HCT116 (cell line): ENCODE data around the gene SLC27A1. TPM values are rescaled to one million over a fixed set of nuclear protein-coding genes. Genes with fewer than 3 reads are reported as not detected.

Experiments
- ATAC-seq: fragments of 200-7000 bp; cut with Tn5 transposase; 2 replicates; pipeline ENCODE4 v1.9.1; 2020; ENCODE audit warnings: mild to moderate bottlenecking, moderate library complexity
- Bru-seq: library from RNA; stranded (reverse); fragments of 400-500 nt; gene quantifications from one replicate; lab custom pipeline; 2021; lab: Mats Ljungman, UMichigan
- BruChase-seq, 2 experiments: library from RNA; stranded (reverse); fragments of 400-500 nt; gene quantifications; one replicate each; lab custom pipeline; 2021; lab: Mats Ljungman, UMichigan
- BruUV-seq: library from RNA; stranded (reverse); fragments of 400-500 nt; replicated peaks from 2 replicates; lab custom pipeline; 2021; lab: Mats Ljungman, UMichigan
- CTCF ChIA-PET: fragments of 300-600 bp; sonication (Branson Sonifier 250); formaldehyde crosslinking; loops from one replicate; lab custom pipeline; 2021; ENCODE audit warnings: antibody characterized with exemption; lab: Charles Lee
- POLR2A ChIA-PET: fragments of 300-600, 350-600 bp; sonication (Branson Sonifier 250); formaldehyde crosslinking; loops from one replicate; lab custom pipeline; 2021; ENCODE audit warnings: antibody characterized with exemption; lab: Charles Lee
- RAD21 ChIA-PET, 2 experiments: fragments of 300-600 bp; sonication (Branson Sonifier 250); formaldehyde crosslinking; loops; one replicate each; lab custom pipeline; 2023; ENCODE audit warnings: low total read pairs in 2 of 2; ENCODE audit not compliant: uncharacterized antibody in 2 of 2, unreplicated experiment in 2 of 2, low non-redundant PET in 1 of 2; lab: Charles Lee
- DNase-seq: peaks from one replicate; pipeline ENCODE4 v3.0.0-alpha.2; 2010; ENCODE audit warnings: low read depth, low spot score
- H2AFZ ChIP-seq: fragments of 200-600 bp; shearing (Covaris generic), sonication (generic); 2 replicates; pipeline ENCODE4 v1.6.1; 2017; ENCODE audit warnings: low read depth, mixed run types, mixed read lengths, antibody characterized with exemption, low read length; ENCODE audit not compliant: poor library complexity, severe bottlenecking
- H3K27ac ChIP-seq: 2 replicates; pipeline ENCODE4 v1.5.1; 2012; ENCODE audit warnings: low read depth, low read length
- H3K27me3 ChIP-seq: fragments of 200-600 bp; sonication (generic); 2 replicates; pipeline ENCODE4 v1.6.1; 2016; ENCODE audit warnings: mixed run types, low read length, mixed read lengths; ENCODE audit not compliant: insufficient read depth
- H3K36me3 ChIP-seq, 2 experiments: fragments of 200-500 bp in 1 of 2; fragments of 200-600 bp in 1 of 2; sonication (Bioruptor generic) in 1 of 2; sonication (generic) in 1 of 2; 2 replicates each; pipeline versions ENCODE4 v1.5.1 to v1.6.1; 2014 to 2016; ENCODE audit warnings: low read length in 2 of 2, inconsistent platforms in 1 of 2, mixed read lengths in 1 of 2, mixed run types in 1 of 2; ENCODE audit not compliant: insufficient read depth in 2 of 2, control insufficient read depth in 1 of 2
- H3K4me1 ChIP-seq, 2 experiments: fragments of 200-600 bp in 1 of 2; sonication (generic) in 1 of 2; 2 replicates each; pipeline versions ENCODE4 v1.5.1 to v1.6.1; 2012 to 2017; ENCODE audit warnings: low read length in 2 of 2, inconsistent platforms in 1 of 2, mild to moderate bottlenecking in 1 of 2, mixed read lengths in 1 of 2, mixed run types in 1 of 2, moderate library complexity in 1 of 2; ENCODE audit not compliant: insufficient read depth in 2 of 2, control insufficient read depth in 1 of 2
- H3K4me2 ChIP-seq: fragments of 200-600 bp; sonication (generic); 2 replicates; pipeline ENCODE4 v1.6.1; 2017; ENCODE audit warnings: mixed run types, low read length, mixed read lengths
- H3K4me3 ChIP-seq, 2 experiments: fragments of 200-600 bp in 1 of 2; sonication (generic) in 1 of 2; replicated peaks in 1 of 2; 2 replicates each; pipeline ENCODE4 v1.5.1; 2011 to 2016; ENCODE audit warnings: low read length in 2 of 2, control low read depth in 1 of 2, low read depth in 1 of 2, mild to moderate bottlenecking in 1 of 2, mixed read lengths in 1 of 2, mixed run types in 1 of 2
- H3K79me2 ChIP-seq: fragments of 200-600 bp; sonication (generic); 2 replicates; pipeline ENCODE4 v1.6.1; 2017; ENCODE audit warnings: mild to moderate bottlenecking, mixed run types, low read length, moderate library complexity, mixed read lengths; ENCODE audit not compliant: insufficient read depth
- H3K9ac ChIP-seq: fragments of 200-600 bp; sonication (generic); 2 replicates; pipeline ENCODE4 v1.6.1; 2016; ENCODE audit warnings: low read length, mixed read lengths
- H3K9me2 ChIP-seq: fragments of 200-600 bp; sonication (generic), shearing (Covaris generic); 2 replicates; pipeline ENCODE4 v1.6.1; 2017; ENCODE audit warnings: mixed run types, mild to moderate bottlenecking, moderate library complexity; ENCODE audit not compliant: insufficient read depth
- H3K9me3 ChIP-seq, 2 experiments: fragments of 200-500 bp in 1 of 2; fragments of 200-600 bp in 1 of 2; sonication (Bioruptor generic) in 1 of 2; sonication (generic) in 1 of 2; 2 replicates each; pipeline ENCODE4 v1.6.1; 2014 to 2017; ENCODE audit warnings: low read length in 2 of 2, mixed read lengths in 2 of 2, inconsistent platforms in 1 of 2, low read depth in 1 of 2, mild to moderate bottlenecking in 1 of 2, mixed run types in 1 of 2, moderate library complexity in 1 of 2; ENCODE audit not compliant: control insufficient read depth in 1 of 2, insufficient read depth in 1 of 2
- H4K20me1 ChIP-seq: fragments of 200-600 bp; sonication (generic), shearing (Covaris generic); 2 replicates; pipeline ENCODE4 v1.6.1; 2017; ENCODE audit warnings: mixed run types, mild to moderate bottlenecking, moderate library complexity; ENCODE audit not compliant: insufficient read depth
- CBX3 ChIP-seq: IDR thresholded peaks from 2 replicates; pipeline ENCODE4 v1.6.1; 2012; ENCODE audit warnings: low read depth
- CEBPB ChIP-seq: IDR thresholded peaks from 2 replicates; pipeline ENCODE4 v1.6.1; 2012; ENCODE audit warnings: low read depth
- EGR1 ChIP-seq: IDR thresholded peaks from 2 replicates; pipeline ENCODE4 v1.6.1; 2012; ENCODE audit warnings: low read depth
- ELF1 ChIP-seq: IDR thresholded peaks from 2 replicates; pipeline ENCODE4 v1.6.1; 2012; ENCODE audit warnings: low read depth, borderline replicate concordance
- EZH2 ChIP-seq: fragments of 200-600 bp; sonication (generic); IDR thresholded peaks from 2 replicates; pipeline ENCODE4 v1.6.1; 2017; ENCODE audit warnings: antibody characterized with exemption, mixed run types
- EZH2phosphoT487 ChIP-seq: fragments of 200-600 bp; IDR thresholded peaks from 2 replicates; pipeline ENCODE4 v1.6.1; 2018; ENCODE audit warnings: antibody characterized with exemption, borderline replicate concordance
- FOSL1 ChIP-seq: IDR thresholded peaks from 2 replicates; pipeline ENCODE4 v1.6.1; 2012; ENCODE audit warnings: low read depth
- JUND ChIP-seq: IDR thresholded peaks from 2 replicates; pipeline ENCODE4 v1.6.1; 2012
- POLR2A ChIP-seq: IDR thresholded peaks from 2 replicates; pipeline ENCODE4 v1.7.0; 2011; ENCODE audit warnings: borderline replicate concordance; ENCODE audit not compliant: insufficient read depth, insufficient read length; ENCODE audit errors: extremely low read depth
- POLR2AphosphoS5 ChIP-seq: IDR thresholded peaks from 2 replicates; pipeline ENCODE4 v1.6.1; 2011; ENCODE audit warnings: mild to moderate bottlenecking, low read depth, low read length, moderate library complexity
- RAD21 ChIP-seq: IDR thresholded peaks from 2 replicates; pipeline ENCODE4 v1.6.1; 2012; ENCODE audit warnings: low read depth, mild to moderate bottlenecking
- SIN3A ChIP-seq: IDR thresholded peaks from 2 replicates; pipeline ENCODE4 v1.6.1; 2012; ENCODE audit warnings: low read depth
- SP1 ChIP-seq: IDR thresholded peaks from 2 replicates; pipeline ENCODE4 v1.6.1; 2012; ENCODE audit warnings: low read depth
- SRF ChIP-seq: IDR thresholded peaks from 2 replicates; pipeline ENCODE4 v1.6.1; 2012; ENCODE audit warnings: low read depth
- YY1 ChIP-seq: IDR thresholded peaks from 2 replicates; pipeline ENCODE4 v1.6.1; 2011; ENCODE audit warnings: low read length, low read depth, moderate library complexity, mild to moderate bottlenecking; ENCODE audit not compliant: insufficient replicate concordance; ENCODE audit errors: extremely low read depth
- ZFX ChIP-seq: fragments of 450-650 bp; IDR thresholded peaks from 2 replicates; pipeline ENCODE4 v1.6.1; 2017
- ZNF274 ChIP-seq: fragments of 200-500 bp; sonication (Bioruptor generic); IDR thresholded peaks from 2 replicates; pipeline ENCODE4 v1.6.1; 2014; ENCODE audit warnings: mild to moderate bottlenecking, low read depth, low read length, inconsistent platforms
- intact Hi-C: fragments of 100-400 bp; cut with micrococcal nuclease; formaldehyde crosslinking; loops from 2 replicates; pipeline ENCODE4 v1.10.0; 2022
- long read RNA-seq: library from polyadenylated mRNA; unstranded; transcript quantifications from one replicate; pipeline ENCODE4 v2.0.0, GENCODE V29; 2021; ENCODE audit not compliant: unreplicated experiment
- polyA plus RNA-seq: library from polyadenylated mRNA; unstranded; fragments of >200 nt; gene quantifications from 2 replicates; pipeline ENCODE4 v1.2.1, GENCODE V29; 2012; ENCODE audit warnings: missing spikeins
- total RNA-seq: library from RNA; stranded (reverse); gene quantifications from one replicate; pipeline ENCODE4 v1.2.1, GENCODE V29; 2021; ENCODE audit not compliant: unreplicated experiment
- TF ChIP-seq, protein P1 (sequence below): IDR thresholded peaks from 2 replicates; pipeline ENCODE4 v1.6.1; 2012
- TF ChIP-seq, protein P2 (sequence below): IDR thresholded peaks from 2 replicates; pipeline ENCODE4 v1.6.1; 2012
- TF ChIP-seq, protein P3 (sequence below), 3 experiments: fragments of 200-600 bp in 1 of 3; sonication (generic) in 1 of 3; IDR thresholded peaks in 2 of 3; conservative IDR thresholded peaks in 1 of 3; 2 replicates each; pipeline ENCODE4 v1.5.1; 2012 to 2017; ENCODE audit warnings: low read depth in 2 of 3, low read length in 2 of 3, antibody characterized with exemption in 1 of 3, borderline replicate concordance in 1 of 3, control low read depth in 1 of 3, mild to moderate bottlenecking in 1 of 3, mixed read lengths in 1 of 3, mixed run types in 1 of 3, moderate library complexity in 1 of 3; ENCODE audit not compliant: insufficient read depth in 1 of 3
- TF ChIP-seq, protein P4 (sequence below): IDR thresholded peaks from 2 replicates; pipeline ENCODE4 v1.6.1; 2011; ENCODE audit warnings: mild to moderate bottlenecking, low read length, moderate library complexity; ENCODE audit not compliant: insufficient replicate concordance; ENCODE audit errors: extremely low read depth

The SLC27A1 gene
- total RNA-seq (22.5 TPM), Bru-seq, nascent RNA (percentile 63 among the genes with signal in this experiment), BruChase-seq, experiment 1, labeled RNA remaining after a 6-hour chase (percentile 62 among the genes with signal in this experiment), BruChase-seq, experiment 2, labeled RNA remaining after a 2-hour chase (percentile 70 among the genes with signal in this experiment)
- 24.3 and 24.5 TPM in 2 replicates for polyA plus RNA-seq
- long read RNA-seq, transcript SLC27A1-201 (12 exons, 3,594 nt), result major isoform, 7 of 38 reads
- long read RNA-seq, partial matches to known transcripts, result 17 of 38 reads
- long read RNA-seq, other reads (novel, unspliced or antisense), result 14 of 38 reads

DNA sequence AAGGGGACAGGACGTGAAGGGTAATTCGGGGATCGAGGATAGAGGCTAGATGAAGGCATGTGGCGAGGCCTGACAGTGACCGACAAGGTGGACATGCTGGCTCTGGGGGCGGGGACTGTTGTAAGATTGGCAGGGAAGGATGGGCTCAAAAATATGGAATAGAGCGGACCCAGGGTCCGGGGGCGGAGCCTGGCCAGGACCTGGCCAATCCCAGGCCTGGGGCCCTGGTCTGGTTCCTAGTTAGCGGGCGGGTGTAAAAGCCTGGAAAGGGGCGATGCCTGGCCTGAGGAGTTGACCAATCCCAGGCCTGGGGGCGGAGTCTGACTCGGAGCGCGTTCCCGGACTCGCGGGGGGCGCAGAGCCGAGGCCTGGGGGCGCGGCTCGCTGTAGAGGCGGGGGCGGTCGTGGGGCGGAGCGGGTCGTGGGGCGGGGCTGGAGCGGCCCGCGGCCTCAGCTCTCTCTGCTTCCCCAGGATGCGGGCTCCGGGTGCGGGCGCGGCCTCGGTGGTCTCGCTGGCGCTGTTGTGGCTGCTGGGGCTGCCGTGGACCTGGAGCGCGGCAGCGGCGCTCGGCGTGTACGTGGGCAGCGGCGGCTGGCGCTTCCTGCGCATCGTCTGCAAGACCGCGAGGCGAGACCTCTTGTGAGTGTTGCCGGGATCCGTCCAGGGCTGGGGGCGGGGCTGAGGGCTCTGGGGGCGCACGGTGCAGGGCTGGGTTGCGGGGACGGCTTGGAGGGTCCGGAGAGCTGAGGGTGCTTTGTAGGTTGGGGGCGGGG lies at the start of gene SLC27A1:
Gene SLC27A1, plus strand, starts transcription at position 457 of the 774 bp plus-strand sequence. Its CDS starts 17 bp downstream, at position 474.
- Histone ChIP-seq H3K4me3 (peak within 1 kb of the TSS; percentile 66 to 78), H3K4me1 (peaks cover 43 to 72% of the 10 kb centered on the region in 2 experiments), H3K9ac (peak within 1 kb of the TSS; percentile 82), H3K9me3 (no peaks in the 10 kb centered on the region), H4K20me1 (no peaks in the 10 kb centered on the region), H3K9me2 (no peaks in the 10 kb centered on the region), H3K79me2 (peaks cover 10% of the 10 kb centered on the region; the same call in 1 of the 2 replicates), H3K4me2 (peak within 1 kb of the TSS; percentile 98), H2AFZ (peak within 1 kb of the TSS; percentile 92), H3K27ac (peak within 1 kb of the TSS; percentile 83), H3K36me3 (no peaks in the 10 kb centered on the region), H3K27me3 (no peaks in the 10 kb centered on the region)
- ATAC-seq, result peak; percentile 91
- DNase-seq, result peak; percentile 98
- BruUV-seq, result no TSS peak
- intact Hi-C loops, result no loop called here
- RAD21 ChIA-PET, result no interaction called here
- CTCF ChIA-PET, result interaction anchor here (1.1 kb wide), 1 partner anchor 29 kb away, joined by 3 read pairs; no protein-coding TSS in a partner anchor
- POLR2A ChIA-PET, result interaction anchor here (1.3 kb wide), 1 partner anchor 106 kb away, joined by 4 read pairs; no protein-coding TSS in a partner anchor
- TF ChIP-seq POLR2A (no peak), JUND (no peak), ZFX (no peak), ZNF274 (no peak), EGR1 (peak; percentile 91), CBX3 (no peak), SIN3A (no peak), SRF (no peak), SP1 (peak; percentile 49; the same call in 1 of the 2 replicates), CEBPB (no peak), POLR2AphosphoS5 (peak; percentile 68), YY1 (no peak), ELF1 (no peak), FOSL1 (no peak), EZH2phosphoT487 (no peak), RAD21 (no peak), EZH2 (no peak)
- TF ChIP-seq, protein P1, sequence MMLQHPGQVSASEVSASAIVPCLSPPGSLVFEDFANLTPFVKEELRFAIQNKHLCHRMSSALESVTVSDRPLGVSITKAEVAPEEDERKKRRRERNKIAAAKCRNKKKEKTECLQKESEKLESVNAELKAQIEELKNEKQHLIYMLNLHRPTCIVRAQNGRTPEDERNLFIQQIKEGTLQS, result no peak
- TF ChIP-seq, protein P2, sequence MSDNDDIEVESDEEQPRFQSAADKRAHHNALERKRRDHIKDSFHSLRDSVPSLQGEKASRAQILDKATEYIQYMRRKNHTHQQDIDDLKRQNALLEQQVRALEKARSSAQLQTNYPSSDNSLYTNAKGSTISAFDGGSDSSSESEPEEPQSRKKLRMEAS, result no peak
- TF ChIP-seq, protein P3, sequence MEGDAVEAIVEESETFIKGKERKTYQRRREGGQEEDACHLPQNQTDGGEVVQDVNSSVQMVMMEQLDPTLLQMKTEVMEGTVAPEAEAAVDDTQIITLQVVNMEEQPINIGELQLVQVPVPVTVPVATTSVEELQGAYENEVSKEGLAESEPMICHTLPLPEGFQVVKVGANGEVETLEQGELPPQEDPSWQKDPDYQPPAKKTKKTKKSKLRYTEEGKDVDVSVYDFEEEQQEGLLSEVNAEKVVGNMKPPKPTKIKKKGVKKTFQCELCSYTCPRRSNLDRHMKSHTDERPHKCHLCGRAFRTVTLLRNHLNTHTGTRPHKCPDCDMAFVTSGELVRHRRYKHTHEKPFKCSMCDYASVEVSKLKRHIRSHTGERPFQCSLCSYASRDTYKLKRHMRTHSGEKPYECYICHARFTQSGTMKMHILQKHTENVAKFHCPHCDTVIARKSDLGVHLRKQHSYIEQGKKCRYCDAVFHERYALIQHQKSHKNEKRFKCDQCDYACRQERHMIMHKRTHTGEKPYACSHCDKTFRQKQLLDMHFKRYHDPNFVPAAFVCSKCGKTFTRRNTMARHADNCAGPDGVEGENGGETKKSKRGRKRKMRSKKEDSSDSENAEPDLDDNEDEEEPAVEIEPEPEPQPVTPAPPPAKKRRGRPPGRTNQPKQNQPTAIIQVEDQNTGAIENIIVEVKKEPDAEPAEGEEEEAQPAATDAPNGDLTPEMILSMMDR (IDR thresholded peaks at IDR 0.05 in 2 of 3, conservative IDR thresholded peaks at IDR 0.05 in 1 of 3; ENCODE audit: borderline replicate concordance in 1 of 3, insufficient read depth in 1 of 3, low read depth in 2 of 3, low read length in 2 of 3), result no peak
- TF ChIP-seq, protein P4, sequence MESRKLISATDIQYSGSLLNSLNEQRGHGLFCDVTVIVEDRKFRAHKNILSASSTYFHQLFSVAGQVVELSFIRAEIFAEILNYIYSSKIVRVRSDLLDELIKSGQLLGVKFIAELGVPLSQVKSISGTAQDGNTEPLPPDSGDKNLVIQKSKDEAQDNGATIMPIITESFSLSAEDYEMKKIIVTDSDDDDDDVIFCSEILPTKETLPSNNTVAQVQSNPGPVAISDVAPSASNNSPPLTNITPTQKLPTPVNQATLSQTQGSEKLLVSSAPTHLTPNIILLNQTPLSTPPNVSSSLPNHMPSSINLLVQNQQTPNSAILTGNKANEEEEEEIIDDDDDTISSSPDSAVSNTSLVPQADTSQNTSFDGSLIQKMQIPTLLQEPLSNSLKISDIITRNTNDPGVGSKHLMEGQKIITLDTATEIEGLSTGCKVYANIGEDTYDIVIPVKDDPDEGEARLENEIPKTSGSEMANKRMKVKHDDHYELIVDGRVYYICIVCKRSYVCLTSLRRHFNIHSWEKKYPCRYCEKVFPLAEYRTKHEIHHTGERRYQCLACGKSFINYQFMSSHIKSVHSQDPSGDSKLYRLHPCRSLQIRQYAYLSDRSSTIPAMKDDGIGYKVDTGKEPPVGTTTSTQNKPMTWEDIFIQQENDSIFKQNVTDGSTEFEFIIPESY, result no peak
